ENCODE data around the gene RXRA.
A peak's percentile ranks its signal among the peaks of the same experiment; 100 is the strongest.

RXRA gene

DNA sequence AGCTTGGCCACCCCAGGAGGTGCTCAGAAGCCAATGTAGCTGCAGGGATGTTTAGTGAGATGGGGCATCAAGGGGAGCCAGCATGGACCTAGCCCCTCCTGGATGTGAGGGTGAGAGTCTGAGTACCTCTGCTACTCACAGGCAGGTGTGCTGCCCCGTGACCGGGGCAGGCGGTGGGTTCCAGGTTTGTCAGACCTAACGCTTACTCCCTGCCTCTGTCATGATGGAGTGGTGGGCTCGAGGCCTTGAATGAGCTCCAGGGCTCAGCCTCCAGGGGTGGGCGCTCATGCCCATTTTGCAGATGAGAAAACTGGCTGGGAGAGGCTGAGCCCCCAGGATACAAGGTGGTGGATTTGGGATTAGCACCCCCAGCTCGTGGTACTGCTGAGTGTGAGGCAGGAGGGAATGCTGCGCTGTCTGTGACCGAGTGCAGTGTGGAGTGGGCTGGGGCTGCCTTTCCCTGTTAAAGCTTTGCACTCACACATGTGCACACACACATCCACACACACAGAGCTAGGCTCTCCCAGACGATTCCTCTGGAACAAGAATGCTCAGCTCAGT lies 1.5 kb downstream of the RXRA start:
- TF ChIP-seq, protein P1, sequence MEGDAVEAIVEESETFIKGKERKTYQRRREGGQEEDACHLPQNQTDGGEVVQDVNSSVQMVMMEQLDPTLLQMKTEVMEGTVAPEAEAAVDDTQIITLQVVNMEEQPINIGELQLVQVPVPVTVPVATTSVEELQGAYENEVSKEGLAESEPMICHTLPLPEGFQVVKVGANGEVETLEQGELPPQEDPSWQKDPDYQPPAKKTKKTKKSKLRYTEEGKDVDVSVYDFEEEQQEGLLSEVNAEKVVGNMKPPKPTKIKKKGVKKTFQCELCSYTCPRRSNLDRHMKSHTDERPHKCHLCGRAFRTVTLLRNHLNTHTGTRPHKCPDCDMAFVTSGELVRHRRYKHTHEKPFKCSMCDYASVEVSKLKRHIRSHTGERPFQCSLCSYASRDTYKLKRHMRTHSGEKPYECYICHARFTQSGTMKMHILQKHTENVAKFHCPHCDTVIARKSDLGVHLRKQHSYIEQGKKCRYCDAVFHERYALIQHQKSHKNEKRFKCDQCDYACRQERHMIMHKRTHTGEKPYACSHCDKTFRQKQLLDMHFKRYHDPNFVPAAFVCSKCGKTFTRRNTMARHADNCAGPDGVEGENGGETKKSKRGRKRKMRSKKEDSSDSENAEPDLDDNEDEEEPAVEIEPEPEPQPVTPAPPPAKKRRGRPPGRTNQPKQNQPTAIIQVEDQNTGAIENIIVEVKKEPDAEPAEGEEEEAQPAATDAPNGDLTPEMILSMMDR (IDR thresholded peaks at IDR 0.05; ENCODE audit: low read depth, low read length) = no peak
- DNase-seq (ENCODE audit: extremely low read depth, low read depth) = no peak

DNA sequence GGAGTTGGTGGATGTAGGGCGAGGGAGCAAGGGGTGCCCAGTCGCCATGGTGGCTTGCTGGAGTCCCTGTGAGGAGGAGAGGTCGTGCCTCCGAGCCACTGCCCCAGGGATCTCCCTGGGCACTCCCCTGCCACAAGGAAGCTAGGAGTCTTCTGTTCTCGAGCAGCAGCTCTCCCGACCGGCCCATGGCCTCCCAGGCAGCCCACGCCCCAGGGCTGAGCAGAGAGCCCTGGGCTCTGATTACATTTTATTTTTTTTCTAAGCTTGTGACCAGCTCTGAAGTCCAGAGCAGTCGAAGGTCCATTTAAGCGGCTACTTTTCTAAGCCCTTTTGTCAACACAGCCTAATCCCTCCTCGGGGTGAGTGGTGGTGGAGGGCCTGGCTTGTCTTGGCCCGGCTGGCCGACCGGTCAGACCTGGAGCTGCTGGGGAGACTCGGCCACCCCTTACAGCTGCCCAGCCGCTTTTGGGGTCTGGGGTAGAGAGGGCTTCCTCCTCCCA lies 2.1 kb downstream of the RXRA start:
- no peak for DNase-seq (ENCODE audit: extremely low read depth, low read depth)
- TF ChIP-seq, protein P1 (IDR thresholded peaks at IDR 0.05; ENCODE audit: low read depth, low read length) = no peak

DNA sequence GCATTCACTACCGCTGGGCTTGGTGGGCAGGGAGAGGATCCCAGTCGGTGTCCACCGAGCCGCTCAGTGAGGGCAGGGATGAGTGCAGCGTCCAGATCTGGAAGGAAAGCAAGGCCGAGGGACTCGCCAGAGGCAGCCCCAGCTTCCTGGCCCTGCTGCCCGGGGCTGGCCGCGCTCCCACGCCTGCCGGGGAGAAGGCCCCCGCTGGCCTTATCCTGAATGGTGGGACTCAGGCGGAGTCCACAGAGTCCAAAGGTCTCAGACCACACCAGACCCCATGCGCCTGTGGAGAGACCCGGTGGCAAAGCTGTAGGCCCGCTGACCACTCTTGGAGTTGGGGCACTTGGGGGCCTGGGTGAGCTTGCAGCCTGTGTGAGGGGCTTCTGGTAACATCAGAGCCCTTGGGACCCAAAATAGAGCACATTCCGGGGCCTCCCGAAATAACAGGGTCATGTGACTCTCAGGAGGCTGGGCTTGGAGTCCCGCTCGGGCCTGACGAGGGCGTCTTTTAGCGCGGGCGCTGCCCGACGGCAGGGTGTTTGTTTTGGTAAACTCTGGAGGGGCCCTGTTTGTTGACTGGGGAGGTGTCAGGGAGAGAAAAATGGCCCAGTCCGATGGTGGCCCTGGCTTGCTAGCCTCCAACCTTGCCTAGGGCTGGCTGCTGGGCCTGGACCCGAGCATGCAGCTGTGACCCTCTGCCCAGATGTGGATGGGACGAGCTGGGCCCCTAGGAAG lies 2.8 kb downstream of the RXRA start:
- no peak for DNase-seq (ENCODE audit: extremely low read depth, low read depth)
- TF ChIP-seq, protein P1 (IDR thresholded peaks at IDR 0.05; ENCODE audit: low read depth, low read length) = peak; percentile 16; the same call in 1 of the 2 replicates

DNA sequence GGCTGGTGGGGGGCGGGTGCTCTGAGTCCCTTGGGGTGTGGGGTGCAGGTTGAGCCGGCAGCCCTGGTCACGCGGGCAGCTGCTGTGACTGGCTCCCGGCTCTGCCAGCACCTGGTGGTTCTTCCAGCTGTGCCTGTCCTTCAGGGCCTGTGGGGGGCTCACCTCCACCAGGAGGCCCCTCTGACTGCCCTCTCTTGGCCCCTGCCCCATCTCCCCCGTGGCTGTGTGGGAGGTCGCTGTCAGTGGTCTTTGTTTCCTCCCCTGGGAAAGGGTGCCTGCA lies 3.3 kb downstream of the RXRA start:
- TF ChIP-seq, protein P1 (IDR thresholded peaks at IDR 0.05; ENCODE audit: low read depth, low read length) = no peak
- DNase-seq (ENCODE audit: extremely low read depth, low read depth) = no peak

DNA sequence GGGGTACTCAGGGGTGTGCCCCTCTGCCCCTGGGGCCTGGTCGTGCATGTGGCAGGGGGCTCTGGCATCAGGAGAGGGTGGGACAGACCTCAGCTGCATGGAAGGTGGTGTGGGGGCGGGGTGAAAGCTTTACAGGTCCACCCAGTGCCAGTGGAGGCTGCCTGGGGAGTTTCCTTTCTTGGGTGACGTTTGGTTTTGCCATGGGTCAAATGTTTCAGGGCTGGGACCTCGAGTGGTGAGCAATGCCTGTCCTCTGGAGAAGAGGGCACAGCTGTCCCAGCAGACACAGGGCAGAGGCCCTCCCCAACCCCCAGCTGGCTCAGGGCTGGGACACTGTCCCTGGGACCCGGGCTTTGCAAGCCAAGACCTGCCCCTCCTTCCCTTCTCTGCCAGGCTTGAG lies 3.6 kb downstream of the RXRA start:
- TF ChIP-seq, protein P1 (IDR thresholded peaks at IDR 0.05; ENCODE audit: low read depth, low read length) = no peak
- DNase-seq (ENCODE audit: extremely low read depth, low read depth) = no peak

DNA sequence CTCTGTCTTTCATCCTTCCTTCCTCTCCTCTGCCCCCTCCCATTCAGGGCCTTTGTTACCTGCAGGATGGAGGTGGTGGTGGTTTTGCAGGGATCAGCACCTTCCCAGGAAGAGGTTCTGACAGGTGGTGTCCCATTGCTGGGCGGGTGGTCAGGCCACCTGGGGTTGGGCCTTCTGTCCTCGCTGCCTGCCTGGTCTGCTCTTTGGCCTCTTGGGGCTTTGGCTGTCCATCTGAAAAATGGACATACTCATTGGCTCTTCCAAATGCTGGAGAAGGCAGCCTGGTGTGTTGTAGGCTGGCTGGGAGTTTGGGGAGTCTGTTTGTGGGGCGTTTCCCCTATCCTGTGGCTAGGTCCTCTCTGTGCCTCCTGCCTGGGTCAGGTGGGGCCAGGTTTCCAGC lies 4.3 kb downstream of the RXRA start:
- no peak for DNase-seq (ENCODE audit: extremely low read depth, low read depth)
- TF ChIP-seq, protein P1 (IDR thresholded peaks at IDR 0.05; ENCODE audit: low read depth, low read length) = no peak

DNA sequence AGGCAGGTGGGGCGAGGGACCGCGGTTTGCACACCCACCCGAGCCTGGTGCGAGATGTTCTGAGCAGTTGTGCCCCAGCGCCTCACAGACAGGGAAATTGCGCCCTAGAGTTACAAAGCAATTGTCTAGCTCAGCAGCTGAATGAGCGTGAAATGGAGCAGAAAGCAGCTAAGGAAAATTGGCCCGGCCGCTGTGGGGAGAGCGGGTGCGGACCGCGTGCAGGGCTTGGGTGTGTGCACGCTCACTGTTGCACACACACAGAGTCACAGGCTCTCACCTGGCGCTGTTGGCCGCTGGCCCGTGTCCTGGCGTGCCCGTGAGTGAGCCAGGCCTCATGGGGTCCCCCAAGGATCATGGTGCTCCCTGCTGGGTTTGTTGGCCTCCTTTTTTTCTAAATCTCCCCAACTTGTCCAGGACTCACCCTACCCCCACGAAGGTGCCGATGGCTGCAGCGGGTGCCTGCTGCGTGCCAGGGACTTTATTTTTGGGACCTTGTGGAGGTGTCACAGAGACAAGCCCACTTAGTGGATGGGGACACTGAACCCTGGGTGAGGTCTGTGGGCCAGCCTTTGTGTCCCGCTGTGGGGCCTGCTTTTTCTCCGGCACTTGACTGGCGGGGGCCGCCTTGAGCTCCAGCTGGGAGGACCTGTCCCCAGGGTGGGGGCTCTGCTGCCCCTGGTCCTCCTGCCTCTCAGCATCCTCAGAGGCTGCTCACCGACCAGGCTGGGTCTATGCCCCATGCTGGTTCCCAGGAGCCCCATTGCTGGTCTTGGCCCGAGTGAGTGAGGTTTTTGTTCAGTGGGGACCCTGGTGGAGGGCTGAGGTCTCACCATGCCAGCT lies 5.2 kb downstream of the RXRA start:
- TF ChIP-seq, protein P1 (IDR thresholded peaks at IDR 0.05; ENCODE audit: low read depth, low read length) = no peak
- DNase-seq (ENCODE audit: extremely low read depth, low read depth) = no peak

Measured in AG09319 (cell line).